GM12878 (cell line): ENCODE results near the gene PTP4A1.

Experiments used
- CBFB ChIP-seq: IDR thresholded peaks from 2 replicates; pipeline ENCODE4 v1.6.1; 2016; ENCODE audit warnings: antibody characterized with exemption, low read depth
- EP300 ChIP-seq, 2 experiments: fragments of 150-350 bp in 1 of 2; IDR thresholded peaks; 2 replicates each; pipeline ENCODE4 v1.6.1; 2011 to 2012; ENCODE audit warnings: low read depth in 2 of 2, low read length in 2 of 2, borderline replicate concordance in 1 of 2, improper control_type of control experiment in 1 of 2, inconsistent platforms in 1 of 2; ENCODE audit not compliant: control insufficient read depth in 1 of 2
- HDGF ChIP-seq: fragments of 450-650 bp; IDR thresholded peaks from 2 replicates; pipeline ENCODE4 v1.6.1; 2016; ENCODE audit warnings: antibody characterized with exemption
- JUNB ChIP-seq: IDR thresholded peaks from 2 replicates; pipeline ENCODE4 v1.6.1; 2016; ENCODE audit warnings: antibody characterized with exemption, mild to moderate bottlenecking
- NFIC ChIP-seq: IDR thresholded peaks from 2 replicates; pipeline ENCODE4 v1.6.1; 2012; ENCODE audit warnings: low read depth, mild to moderate bottlenecking, inconsistent platforms, low read length, moderate library complexity
- PAX8 ChIP-seq: fragments of 450-650 bp; IDR thresholded peaks from 2 replicates; pipeline ENCODE4 v1.6.1; 2017; ENCODE audit warnings: mild to moderate bottlenecking, moderate library complexity
- POLR2A ChIP-seq: IDR thresholded peaks from 2 replicates; pipeline ENCODE4 v1.6.1; 2011; ENCODE audit warnings: low read depth, mild to moderate bottlenecking, low read length
- REST ChIP-seq: IDR thresholded peaks from 2 replicates; pipeline ENCODE4 v1.6.1; 2012; ENCODE audit warnings: mild to moderate bottlenecking, low read depth, low read length
- TF ChIP-seq, protein P1 (sequence below), 3 experiments: IDR thresholded peaks in 2 of 3; conservative IDR thresholded peaks in 1 of 3; 2 replicates each; pipeline ENCODE4 v1.5.1; 2011; ENCODE audit warnings: low read depth in 3 of 3, low read length in 3 of 3, mild to moderate bottlenecking in 3 of 3, control low read depth in 2 of 3, moderate library complexity in 2 of 3, inconsistent platforms in 1 of 3, mixed read lengths in 1 of 3; ENCODE audit not compliant: control insufficient read depth in 2 of 3, insufficient read depth in 1 of 3; ENCODE audit errors: extremely low read depth in 1 of 3
- TF ChIP-seq, protein P2 (sequence below): fragments of 450-650 bp; formaldehyde crosslinking; IDR thresholded peaks from 2 replicates; pipeline ENCODE4 v1.4.0; 2020; ENCODE audit warnings: mild to moderate bottlenecking, moderate library complexity
- TF ChIP-seq, protein P3 (sequence below): fragments of 450-650 bp; IDR thresholded peaks from 2 replicates; pipeline ENCODE4 v1.6.1; 2018; ENCODE audit warnings: mild to moderate bottlenecking, low read depth, moderate library complexity; ENCODE audit not compliant: partially characterized antibody

GRCh38 chr6:63563235-63563634 lies 9.0 kb upstream of the PTP4A1 start:
- TF ChIP-seq, protein P1, sequence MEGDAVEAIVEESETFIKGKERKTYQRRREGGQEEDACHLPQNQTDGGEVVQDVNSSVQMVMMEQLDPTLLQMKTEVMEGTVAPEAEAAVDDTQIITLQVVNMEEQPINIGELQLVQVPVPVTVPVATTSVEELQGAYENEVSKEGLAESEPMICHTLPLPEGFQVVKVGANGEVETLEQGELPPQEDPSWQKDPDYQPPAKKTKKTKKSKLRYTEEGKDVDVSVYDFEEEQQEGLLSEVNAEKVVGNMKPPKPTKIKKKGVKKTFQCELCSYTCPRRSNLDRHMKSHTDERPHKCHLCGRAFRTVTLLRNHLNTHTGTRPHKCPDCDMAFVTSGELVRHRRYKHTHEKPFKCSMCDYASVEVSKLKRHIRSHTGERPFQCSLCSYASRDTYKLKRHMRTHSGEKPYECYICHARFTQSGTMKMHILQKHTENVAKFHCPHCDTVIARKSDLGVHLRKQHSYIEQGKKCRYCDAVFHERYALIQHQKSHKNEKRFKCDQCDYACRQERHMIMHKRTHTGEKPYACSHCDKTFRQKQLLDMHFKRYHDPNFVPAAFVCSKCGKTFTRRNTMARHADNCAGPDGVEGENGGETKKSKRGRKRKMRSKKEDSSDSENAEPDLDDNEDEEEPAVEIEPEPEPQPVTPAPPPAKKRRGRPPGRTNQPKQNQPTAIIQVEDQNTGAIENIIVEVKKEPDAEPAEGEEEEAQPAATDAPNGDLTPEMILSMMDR (IDR thresholded peaks at IDR 0.05 in 2 of 3, conservative IDR thresholded peaks at IDR 0.05 in 1 of 3; ENCODE audit: control insufficient read depth in 2 of 3, extremely low read depth in 1 of 3, insufficient read depth in 1 of 3, low read depth in 3 of 3, low read length in 3 of 3): no peak
- TF ChIP-seq CBFB: no peak
- TF ChIP-seq, protein P2, sequence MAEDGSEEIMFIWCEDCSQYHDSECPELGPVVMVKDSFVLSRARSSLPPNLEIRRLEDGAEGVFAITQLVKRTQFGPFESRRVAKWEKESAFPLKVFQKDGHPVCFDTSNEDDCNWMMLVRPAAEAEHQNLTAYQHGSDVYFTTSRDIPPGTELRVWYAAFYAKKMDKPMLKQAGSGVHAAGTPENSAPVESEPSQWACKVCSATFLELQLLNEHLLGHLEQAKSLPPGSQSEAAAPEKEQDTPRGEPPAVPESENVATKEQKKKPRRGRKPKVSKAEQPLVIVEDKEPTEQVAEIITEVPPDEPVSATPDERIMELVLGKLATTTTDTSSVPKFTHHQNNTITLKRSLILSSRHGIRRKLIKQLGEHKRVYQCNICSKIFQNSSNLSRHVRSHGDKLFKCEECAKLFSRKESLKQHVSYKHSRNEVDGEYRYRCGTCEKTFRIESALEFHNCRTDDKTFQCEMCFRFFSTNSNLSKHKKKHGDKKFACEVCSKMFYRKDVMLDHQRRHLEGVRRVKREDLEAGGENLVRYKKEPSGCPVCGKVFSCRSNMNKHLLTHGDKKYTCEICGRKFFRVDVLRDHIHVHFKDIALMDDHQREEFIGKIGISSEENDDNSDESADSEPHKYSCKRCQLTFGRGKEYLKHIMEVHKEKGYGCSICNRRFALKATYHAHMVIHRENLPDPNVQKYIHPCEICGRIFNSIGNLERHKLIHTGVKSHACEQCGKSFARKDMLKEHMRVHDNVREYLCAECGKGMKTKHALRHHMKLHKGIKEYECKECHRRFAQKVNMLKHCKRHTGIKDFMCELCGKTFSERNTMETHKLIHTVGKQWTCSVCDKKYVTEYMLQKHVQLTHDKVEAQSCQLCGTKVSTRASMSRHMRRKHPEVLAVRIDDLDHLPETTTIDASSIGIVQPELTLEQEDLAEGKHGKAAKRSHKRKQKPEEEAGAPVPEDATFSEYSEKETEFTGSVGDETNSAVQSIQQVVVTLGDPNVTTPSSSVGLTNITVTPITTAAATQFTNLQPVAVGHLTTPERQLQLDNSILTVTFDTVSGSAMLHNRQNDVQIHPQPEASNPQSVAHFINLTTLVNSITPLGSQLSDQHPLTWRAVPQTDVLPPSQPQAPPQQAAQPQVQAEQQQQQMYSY (CRISPR knock-in tag): no peak
- no peak for TF ChIP-seq EP300 (IDR thresholded peaks at IDR 0.05; ENCODE audit: borderline replicate concordance in 1 of 2, control insufficient read depth in 1 of 2, low read depth in 2 of 2, low read length in 2 of 2)
- TF ChIP-seq NFIC: no peak
- no peak for TF ChIP-seq REST
- TF ChIP-seq POLR2A: no peak
- no peak for TF ChIP-seq HDGF
- TF ChIP-seq JUNB: no peak
- TF ChIP-seq, protein P3, sequence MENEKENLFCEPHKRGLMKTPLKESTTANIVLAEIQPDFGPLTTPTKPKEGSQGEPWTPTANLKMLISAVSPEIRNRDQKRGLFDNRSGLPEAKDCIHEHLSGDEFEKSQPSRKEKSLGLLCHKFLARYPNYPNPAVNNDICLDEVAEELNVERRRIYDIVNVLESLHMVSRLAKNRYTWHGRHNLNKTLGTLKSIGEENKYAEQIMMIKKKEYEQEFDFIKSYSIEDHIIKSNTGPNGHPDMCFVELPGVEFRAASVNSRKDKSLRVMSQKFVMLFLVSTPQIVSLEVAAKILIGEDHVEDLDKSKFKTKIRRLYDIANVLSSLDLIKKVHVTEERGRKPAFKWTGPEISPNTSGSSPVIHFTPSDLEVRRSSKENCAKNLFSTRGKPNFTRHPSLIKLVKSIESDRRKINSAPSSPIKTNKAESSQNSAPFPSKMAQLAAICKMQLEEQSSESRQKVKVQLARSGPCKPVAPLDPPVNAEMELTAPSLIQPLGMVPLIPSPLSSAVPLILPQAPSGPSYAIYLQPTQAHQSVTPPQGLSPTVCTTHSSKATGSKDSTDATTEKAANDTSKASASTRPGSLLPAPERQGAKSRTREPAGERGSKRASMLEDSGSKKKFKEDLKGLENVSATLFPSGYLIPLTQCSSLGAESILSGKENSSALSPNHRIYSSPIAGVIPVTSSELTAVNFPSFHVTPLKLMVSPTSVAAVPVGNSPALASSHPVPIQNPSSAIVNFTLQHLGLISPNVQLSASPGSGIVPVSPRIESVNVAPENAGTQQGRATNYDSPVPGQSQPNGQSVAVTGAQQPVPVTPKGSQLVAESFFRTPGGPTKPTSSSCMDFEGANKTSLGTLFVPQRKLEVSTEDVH: no peak
- TF ChIP-seq PAX8: no peak
